CD8-positive, alpha-beta memory T cell (primary cell): Measurements from ENCODE around the gene TEP1. TPM values are rescaled to one million over a fixed set of nuclear protein-coding genes. Genes with fewer than 3 reads are reported as not detected.
A peak's percentile ranks its signal among the peaks of the same experiment; 100 is the strongest.

Experiments used
- CTCF ChIA-PET: fragments of 350-600 bp; sonication (Branson Sonifier 250); formaldehyde crosslinking; loops from one replicate; lab custom pipeline; 2021; ENCODE audit warnings: antibody characterized with exemption; lab: Charles Lee
- POLR2A ChIA-PET: fragments of 350-600 bp; sonication (Branson Sonifier 250); formaldehyde crosslinking; loops from one replicate; lab custom pipeline; 2021; ENCODE audit warnings: antibody characterized with exemption; lab: Charles Lee
- DNase-seq, 5 donors: peaks; one replicate each; pipeline versions ENCODE4 v3.0.0 to v3.0.0-alpha.2; 2020 to 2022; ENCODE audit warnings: mixed read lengths in 1 of 5
- H3K27ac ChIP-seq: one replicate; pipeline ENCODE4 v1.7.0; 2013; ENCODE audit warnings: low read depth, mild to moderate bottlenecking, low read length, moderate library complexity
- H3K27me3 ChIP-seq: 2 replicates; pipeline ENCODE4 v1.7.0; 2013; ENCODE audit warnings: low read length, mild to moderate bottlenecking; ENCODE audit not compliant: insufficient read depth, poor library complexity, severe bottlenecking
- H3K36me3 ChIP-seq: 2 replicates; pipeline ENCODE4 v1.7.0; 2013; ENCODE audit warnings: mild to moderate bottlenecking, low read length, moderate library complexity; ENCODE audit not compliant: insufficient read depth
- H3K4me1 ChIP-seq: 2 replicates; pipeline ENCODE4 v1.7.0; 2013; ENCODE audit warnings: mild to moderate bottlenecking, low read length, moderate library complexity; ENCODE audit not compliant: insufficient read depth
- H3K4me3 ChIP-seq: 2 replicates; pipeline ENCODE4 v1.7.0; 2013; ENCODE audit warnings: mild to moderate bottlenecking, low read length
- H3K9me3 ChIP-seq: 2 replicates; pipeline ENCODE4 v1.7.0; 2013; ENCODE audit warnings: mild to moderate bottlenecking, low read length
- H3K27ac Mint-ChIP-seq, 8 donors: one replicate each; pipeline ENCODE4 v1.8.0; 2020 to 2021; ENCODE audit warnings: mixed read lengths in 8 of 8, mild to moderate bottlenecking in 6 of 8, inconsistent platforms in 3 of 8, moderate library complexity in 3 of 8
- H3K27me3 Mint-ChIP-seq, 2 donors: one replicate each; pipeline ENCODE4 v1.8.0; 2020 to 2021; ENCODE audit warnings: mixed read lengths in 2 of 2, mild to moderate bottlenecking in 1 of 2, moderate library complexity in 1 of 2
- H3K36me3 Mint-ChIP-seq, 3 donors: one replicate each; pipeline ENCODE4 v1.8.0; 2020 to 2021; ENCODE audit warnings: mixed read lengths in 3 of 3, inconsistent platforms in 1 of 3, mild to moderate bottlenecking in 1 of 3
- H3K4me1 Mint-ChIP-seq, 3 donors: one replicate each; pipeline ENCODE4 v1.8.0; 2020 to 2021; ENCODE audit warnings: mixed read lengths in 3 of 3, inconsistent platforms in 1 of 3, mild to moderate bottlenecking in 1 of 3
- H3K4me3 Mint-ChIP-seq, 7 donors: one replicate each; pipeline ENCODE4 v1.8.0; 2020 to 2021; ENCODE audit warnings: mixed read lengths in 7 of 7, mild to moderate bottlenecking in 6 of 7, moderate library complexity in 4 of 7, inconsistent platforms in 2 of 7
- H3K9me3 Mint-ChIP-seq, 5 donors: one replicate each; pipeline ENCODE4 v1.8.0; 2020 to 2022; ENCODE audit warnings: mixed read lengths in 5 of 5, mild to moderate bottlenecking in 3 of 5, moderate library complexity in 2 of 5, inconsistent platforms in 1 of 5
- polyA plus RNA-seq: library from polyadenylated mRNA; unstranded; fragments of 300-500 nt; fragmentation: Illumina TruSeq; gene quantifications from one replicate; pipeline ENCODE4 v1.2.3, GENCODE V29; 2021
- total RNA-seq, 2 experiments: library from RNA; stranded (reverse); gene quantifications; one replicate each; pipeline ENCODE4 v1.2.3, GENCODE V29; 2021

TEP1 gene
- total and polyA plus RNA-seq, 3 experiments from 2014 or later = 9.1 to 33.0 (median 31.7) TPM

DNA sequence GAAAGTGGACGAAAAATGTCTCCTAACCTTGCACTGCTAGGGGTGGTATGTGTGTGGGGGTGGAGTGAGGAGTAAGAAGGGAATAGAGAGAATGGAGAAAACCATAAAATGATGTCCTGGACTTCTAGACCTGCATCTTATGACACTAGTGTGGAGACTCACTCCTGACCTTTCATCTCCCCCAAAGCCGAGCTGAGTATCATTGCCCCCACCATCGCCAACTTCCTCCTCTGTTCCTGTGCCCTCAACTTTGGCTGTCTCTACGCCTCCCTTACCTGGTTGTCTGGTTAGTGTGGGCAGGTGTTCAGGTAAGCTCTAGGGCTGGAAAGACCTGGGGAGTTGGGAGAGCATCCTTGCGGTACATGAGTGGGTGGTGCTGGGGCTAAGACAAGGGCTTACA is 27.2 kb upstream of the TEP1 start:
- Histone ChIP-seq H3K9me3 (no peaks in the 10 kb centered on the region), H3K4me1 (peaks cover 22% of the 10 kb centered on the region), H3K36me3 (no peaks in the 10 kb centered on the region), H3K27ac (no peak overlapping the region), H3K4me3 (peak overlapping the region; percentile 10), H3K27me3 (no peaks in the 10 kb centered on the region)
- CTCF ChIA-PET = interaction anchor here (1.0 kb wide), 1 partner anchor 18 kb away, joined by 3 read pairs; no protein-coding TSS in a partner anchor
- Mint-ChIP-seq H3K4me3 (peak overlapping the region in 5 of 7 donors; percentile 52 to 60 (median 59)), H3K27ac (peak overlapping the region in 6 of 8 donors; percentile 54 to 96 (median 86)), H3K4me1 (peaks cover 15 to 18% (median 17%) of the 10 kb centered on the region in 3 donors), H3K9me3 (no peaks in the 10 kb centered on the region), H3K36me3 (peaks cover 0 to 2% (median 1%) of the 10 kb centered on the region in 3 donors), H3K27me3 (no peaks in the 10 kb centered on the region)
- POLR2A ChIA-PET = no interaction called here
- no peak for DNase-seq

DNA sequence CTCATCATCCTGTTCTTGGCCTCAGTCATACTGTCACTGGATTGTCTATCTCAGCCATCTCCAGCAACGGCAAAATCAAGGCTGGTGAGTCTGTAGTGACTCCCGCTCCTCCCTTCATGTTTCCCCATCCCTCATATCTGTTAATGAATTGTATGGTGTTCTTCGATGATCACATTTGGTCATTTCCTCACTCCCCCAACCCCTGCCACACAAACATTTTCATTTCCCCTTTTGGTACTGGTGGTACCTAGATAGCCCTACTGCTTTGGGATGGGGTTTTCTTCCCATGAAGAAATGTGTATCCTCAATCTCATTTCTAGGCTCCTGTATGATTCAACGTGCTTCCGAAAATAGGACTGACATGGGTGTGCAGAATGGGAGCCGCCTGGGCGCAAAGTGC is 25.4 kb upstream of the TEP1 start:
- peaks cover 0 to 2% (median 1%) of the 10 kb centered on the region in 3 donors for H3K36me3 Mint-ChIP-seq
- H3K4me1 ChIP-seq = peaks cover 22% of the 10 kb centered on the region

DNA sequence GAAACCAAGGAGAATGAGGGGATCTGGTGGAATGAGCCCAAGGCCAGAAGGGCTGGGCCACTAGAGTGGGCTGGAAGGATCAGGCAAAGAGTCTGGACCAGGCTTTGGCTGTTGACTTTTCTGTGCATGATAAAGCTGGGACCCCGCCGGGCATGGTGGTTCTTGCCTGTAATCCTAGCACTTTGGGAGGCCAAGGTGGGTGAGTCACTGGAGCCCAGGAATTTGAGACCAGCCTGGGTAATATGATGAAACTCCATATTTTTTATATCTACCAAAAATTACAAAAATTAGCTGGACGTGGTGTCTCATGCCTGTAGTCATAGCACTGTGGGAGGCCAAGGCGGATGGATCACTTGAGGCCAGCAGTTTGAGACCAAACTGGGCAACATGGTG is 23.1 kb upstream of the TEP1 start:
- Mint-ChIP-seq H3K4me1 (peaks cover 11 to 14% (median 11%) of the 10 kb centered on the region in 3 donors), H3K9me3 (no peaks in the 10 kb centered on the region), H3K27ac (no peak overlapping the region), H3K36me3 (no peaks in the 10 kb centered on the region), H3K27me3 (no peaks in the 10 kb centered on the region), H3K4me3 (no peak overlapping the region)
- peaks cover 15% of the 10 kb centered on the region for H3K4me1 ChIP-seq
- POLR2A ChIA-PET = no interaction called here
- no peaks in the 10 kb centered on the region for H3K36me3 ChIP-seq
- H3K4me3 ChIP-seq = no peak overlapping the region
- no peaks in the 10 kb centered on the region for H3K9me3 ChIP-seq
- no peak overlapping the region for H3K27ac ChIP-seq
- CTCF ChIA-PET = interaction anchor here (1.0 to 1.4 kb wide), 2 partner anchors 10 to 23 kb away, joined by 3 read pairs; partner anchors contain the start of gene TEP1
- no peaks in the 10 kb centered on the region for H3K27me3 ChIP-seq
- no peak for DNase-seq

More for the DNA sequence above, 25.4 kb upstream of the TEP1 start:
- Mint-ChIP-seq H3K27me3 (no peaks in the 10 kb centered on the region), H3K4me1 (peaks cover 15 to 18% (median 17%) of the 10 kb centered on the region in 3 donors), H3K9me3 (no peaks in the 10 kb centered on the region), H3K4me3 (no peak overlapping the region), H3K27ac (peak overlapping the region in 2 of 8 donors; percentile 7 to 26)
- Histone ChIP-seq H3K4me3 (no peak overlapping the region), H3K27ac (no peak overlapping the region), H3K27me3 (no peaks in the 10 kb centered on the region), H3K36me3 (no peaks in the 10 kb centered on the region), H3K9me3 (no peaks in the 10 kb centered on the region)
- CTCF ChIA-PET = no interaction called here
- DNase-seq = no peak
- POLR2A ChIA-PET = no interaction called here

DNA sequence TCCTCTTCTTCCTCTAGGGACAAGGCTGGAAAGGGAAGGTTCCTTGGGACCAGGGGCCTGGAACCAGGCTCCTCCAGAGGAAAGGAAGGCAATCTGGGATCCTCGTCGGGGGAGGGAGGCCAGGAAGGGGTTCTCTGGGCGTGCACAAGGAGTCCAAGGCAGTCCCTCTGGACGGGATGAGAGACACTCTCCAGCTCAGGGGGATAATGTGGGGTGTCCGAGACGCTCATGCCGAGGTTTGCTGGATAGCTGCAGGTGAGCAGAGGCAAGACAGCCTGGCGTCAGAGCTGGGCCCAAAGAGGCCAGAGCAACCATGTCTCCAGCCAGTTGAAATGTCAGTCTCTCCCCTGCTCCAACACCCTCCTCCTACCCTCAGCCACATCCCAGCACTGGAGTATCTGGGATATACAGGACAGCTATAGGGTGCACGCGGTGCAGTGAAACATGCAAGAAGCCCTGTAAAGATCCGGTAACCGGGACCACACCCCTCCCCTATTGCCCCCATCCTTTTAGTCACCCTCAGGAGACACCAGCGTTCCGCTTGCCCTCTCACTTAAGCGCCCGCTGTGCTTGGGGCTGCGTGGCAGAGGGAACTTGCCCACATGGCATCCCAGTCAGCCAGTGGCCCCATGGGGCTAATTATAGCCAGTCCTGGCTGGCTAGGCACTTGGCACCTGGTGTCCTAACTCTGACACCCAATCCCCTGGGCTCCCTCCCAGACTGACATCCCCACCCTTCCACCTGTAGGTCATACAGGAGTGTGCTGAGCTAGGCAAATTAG is 22.5 kb upstream of the TEP1 start, which contains the start of gene KLHL33:
KLHL33 (minus strand) TSS at position 585 of the 781 bp plus-strand sequence; CDS start at position 230, 355 bp downstream.
- no peak for DNase-seq
- Mint-ChIP-seq H3K4me1 (peaks cover 6 to 9% (median 6%) of the 10 kb centered on the region in 3 donors), H3K4me3 (no peak within 1 kb of the TSS), H3K36me3 (no peaks in the 10 kb centered on the region), H3K27ac (no peak within 1 kb of the TSS), H3K27me3 (no peaks in the 10 kb centered on the region), H3K9me3 (no peaks in the 10 kb centered on the region)
- H3K4me3 ChIP-seq = no peak within 1 kb of the TSS
- H3K36me3 ChIP-seq = no peaks in the 10 kb centered on the region
- no peaks in the 10 kb centered on the region for H3K9me3 ChIP-seq
- CTCF ChIA-PET = interaction anchor here (1.0 to 1.4 kb wide), 2 partner anchors 10 to 22 kb away, joined by 3 read pairs; partner anchors contain the start of gene TEP1
- peaks cover 9% of the 10 kb centered on the region for H3K4me1 ChIP-seq
- no peak within 1 kb of the TSS for H3K27ac ChIP-seq
- H3K27me3 ChIP-seq = no peaks in the 10 kb centered on the region
- POLR2A ChIA-PET = no interaction called here

DNA sequence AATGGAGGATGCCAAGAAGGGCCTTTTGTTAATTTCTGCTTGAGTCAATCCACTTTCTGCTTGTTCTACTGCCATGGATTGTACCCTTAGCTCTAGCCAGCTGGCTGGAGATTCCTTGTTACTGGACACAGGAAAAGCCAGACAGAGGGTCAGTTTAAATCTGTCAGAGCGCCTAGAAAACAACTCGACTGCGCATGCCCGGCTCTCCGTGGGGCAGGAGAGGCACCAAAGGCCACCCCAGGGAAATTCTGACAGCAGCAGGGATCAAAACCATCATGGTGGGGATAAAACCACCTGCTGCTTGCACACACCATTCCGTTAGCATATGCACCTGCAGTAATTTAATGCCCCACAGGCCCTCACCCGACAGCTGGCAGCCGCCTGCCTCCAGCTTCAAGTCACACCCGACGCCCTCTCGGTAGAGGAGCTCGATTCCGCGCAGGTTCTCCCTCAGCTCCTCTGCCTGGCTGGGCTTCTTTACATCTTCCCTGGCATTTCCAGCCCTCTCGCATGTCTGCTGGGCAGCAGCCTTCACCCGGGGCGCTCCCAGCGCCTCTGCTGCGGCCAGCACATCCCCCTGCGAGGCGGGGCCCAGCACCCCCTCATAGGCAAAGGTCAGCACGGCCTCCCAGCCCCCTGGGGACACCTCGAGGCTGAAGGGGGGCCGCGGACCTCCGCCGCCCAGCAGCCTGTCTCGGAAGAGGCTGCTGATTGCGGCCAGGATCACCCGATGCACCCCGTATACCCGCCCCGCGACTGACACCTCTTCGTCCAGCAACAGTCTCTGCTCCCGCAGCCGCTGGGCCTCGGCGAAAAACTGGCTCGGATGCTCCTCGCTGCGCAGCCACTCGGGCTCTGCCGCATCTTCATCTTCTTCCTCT is 21.6 kb upstream of the TEP1 start:
- H3K36me3 Mint-ChIP-seq = no peaks in the 10 kb centered on the region

DNA sequence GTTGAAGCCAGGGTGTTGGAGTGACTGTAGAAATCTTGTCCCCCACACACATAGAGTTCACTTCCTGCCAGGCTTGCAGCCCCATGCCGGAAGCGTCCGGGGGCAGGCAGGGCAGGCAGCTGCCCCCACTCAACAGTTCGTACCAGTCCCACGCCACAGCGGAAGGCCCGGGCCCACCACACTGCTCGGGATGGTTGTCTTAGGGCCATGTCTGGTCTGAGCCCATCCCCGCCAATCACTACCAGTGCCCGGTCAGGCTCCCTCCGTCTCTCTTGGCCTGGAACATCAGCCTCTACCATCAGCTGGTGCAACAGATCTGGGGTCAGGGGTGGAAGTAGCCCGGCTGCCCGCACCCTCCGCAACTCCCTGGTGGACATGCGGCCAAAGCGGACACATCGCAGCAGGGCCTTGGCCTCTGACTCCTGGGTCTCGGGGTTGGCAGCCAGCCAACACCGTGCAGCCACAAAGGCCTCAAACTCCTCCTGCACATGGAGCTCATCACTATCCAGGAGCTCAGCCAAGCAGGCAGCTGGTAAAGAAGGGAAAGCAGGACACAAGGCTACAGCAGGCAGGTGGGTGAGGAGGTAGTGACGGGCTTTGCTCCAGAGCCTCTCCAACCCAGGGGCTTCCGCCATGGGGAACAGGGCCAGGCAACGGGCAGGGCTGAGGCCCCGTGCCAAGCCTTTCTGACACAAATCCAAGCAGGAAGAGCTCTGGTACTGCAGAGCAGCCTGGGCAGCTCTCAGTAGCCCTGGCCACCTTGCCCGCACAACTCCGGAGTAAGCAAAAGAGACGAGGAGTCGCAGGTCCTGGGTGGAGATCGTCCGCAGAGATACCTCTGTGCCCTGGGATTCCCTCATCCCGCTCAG is 16.7 kb upstream of the TEP1 start:
- H3K4me3 Mint-ChIP-seq = peak overlapping the region in 2 of 7 donors; percentile 21 to 44
- Histone ChIP-seq H3K27ac (no peak overlapping the region), H3K4me1 (peaks cover 21% of the 10 kb centered on the region), H3K27me3 (no peaks in the 10 kb centered on the region), H3K4me3 (no peak overlapping the region), H3K9me3 (no peaks in the 10 kb centered on the region), H3K36me3 (no peaks in the 10 kb centered on the region)
- DNase-seq = peak in 1 of 5 donors; percentile 41
- ChIA-PET POLR2A (interaction anchor here (1.0 to 1.3 kb wide), 2 partner anchors 17 to 31 kb away, joined by 3 to 4 read pairs; partner anchors contain the start of gene PIP4P1), CTCF (interaction anchor here (2.8 kb wide), 1 partner anchor 15 kb away, joined by 13 read pairs; no protein-coding TSS in a partner anchor)
- peaks cover 22 to 26% (median 22%) of the 10 kb centered on the region in 3 donors for H3K4me1 Mint-ChIP-seq
- no peaks in the 10 kb centered on the region for H3K36me3 Mint-ChIP-seq
- H3K9me3 Mint-ChIP-seq = no peaks in the 10 kb centered on the region
- H3K27ac Mint-ChIP-seq = peak overlapping the region in 4 of 8 donors; percentile 37 to 64 (median 56)
- H3K27me3 Mint-ChIP-seq = no peaks in the 10 kb centered on the region

More for the DNA sequence above, 21.6 kb upstream of the TEP1 start:
- no peak overlapping the region for H3K27ac ChIP-seq
- H3K9me3 ChIP-seq = no peaks in the 10 kb centered on the region
- Mint-ChIP-seq H3K4me3 (no peak overlapping the region), H3K4me1 (peaks cover 0 to 1% (median 0%) of the 10 kb centered on the region in 3 donors), H3K9me3 (no peaks in the 10 kb centered on the region), H3K27me3 (no peaks in the 10 kb centered on the region), H3K27ac (no peak overlapping the region)
- DNase-seq = no peak
- POLR2A ChIA-PET = no interaction called here
- peaks cover under 1% of the 10 kb centered on the region for H3K4me1 ChIP-seq
- CTCF ChIA-PET = interaction anchor here (1.4 to 1.8 kb wide), 2 partner anchors 19 to 21 kb away, joined by 3 to 5 read pairs; partner anchors contain the start of gene TEP1
- no peaks in the 10 kb centered on the region for H3K36me3 ChIP-seq
- H3K4me3 ChIP-seq = no peak overlapping the region
- no peaks in the 10 kb centered on the region for H3K27me3 ChIP-seq

DNA sequence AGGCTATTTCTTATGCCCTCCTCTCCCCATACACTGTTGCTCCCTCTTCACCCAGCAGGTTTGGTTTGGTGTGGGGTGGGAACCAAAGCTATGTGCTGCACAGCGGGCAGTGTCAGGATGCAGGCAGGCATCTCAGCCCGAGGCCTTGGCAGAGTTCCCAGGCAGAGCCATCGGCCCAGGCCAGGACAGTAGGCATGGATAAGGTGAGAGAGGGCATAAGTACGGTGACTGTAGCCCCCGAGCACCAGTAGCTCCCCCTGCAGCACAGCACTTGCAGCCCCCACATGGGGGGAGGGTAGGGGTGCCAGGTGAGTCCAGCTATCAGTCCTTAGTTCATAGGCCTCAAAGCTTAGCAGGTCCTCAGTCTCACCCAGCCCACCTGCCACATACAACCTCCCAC is 15.5 kb upstream of the TEP1 start:
- H3K9me3 ChIP-seq = no peaks in the 10 kb centered on the region
- H3K27ac ChIP-seq = no peak overlapping the region
- ChIA-PET POLR2A (no interaction called here), CTCF (interaction anchor here (0.9 to 2.8 kb wide), 2 partner anchors 13 to 123 kb away, joined by 3 to 13 read pairs; partner anchors contain the start of gene TTC5)
- H3K4me3 ChIP-seq = no peak overlapping the region
- no peak for DNase-seq
- no peaks in the 10 kb centered on the region for H3K36me3 ChIP-seq
- Mint-ChIP-seq H3K27ac (peak overlapping the region in 1 of 8 donors; percentile 73), H3K4me1 (peaks cover 22 to 26% (median 22%) of the 10 kb centered on the region in 3 donors), H3K27me3 (no peaks in the 10 kb centered on the region), H3K4me3 (peak overlapping the region in 1 of 7 donors; percentile 4), H3K36me3 (no peaks in the 10 kb centered on the region), H3K9me3 (no peaks in the 10 kb centered on the region)
- no peaks in the 10 kb centered on the region for H3K27me3 ChIP-seq
- peaks cover 21% of the 10 kb centered on the region for H3K4me1 ChIP-seq
